HPDE6-E6E7 (cell line): Measurements from ENCODE around the gene SLC6A16.
A peak's percentile ranks its signal among the peaks of the same experiment; 100 is the strongest.
"Not testable (repeated sequence)": the region's sequence is repeated elsewhere in the genome, so short reads cannot be mapped to it uniquely, and the experiment has no call there.

Experiments
- DNase-seq: peaks from one replicate; pipeline ENCODE4 v3.0.0; 2011; ENCODE audit warnings: missing footprints; ENCODE audit errors: extremely low spot score

The SLC6A16 gene

DNA sequence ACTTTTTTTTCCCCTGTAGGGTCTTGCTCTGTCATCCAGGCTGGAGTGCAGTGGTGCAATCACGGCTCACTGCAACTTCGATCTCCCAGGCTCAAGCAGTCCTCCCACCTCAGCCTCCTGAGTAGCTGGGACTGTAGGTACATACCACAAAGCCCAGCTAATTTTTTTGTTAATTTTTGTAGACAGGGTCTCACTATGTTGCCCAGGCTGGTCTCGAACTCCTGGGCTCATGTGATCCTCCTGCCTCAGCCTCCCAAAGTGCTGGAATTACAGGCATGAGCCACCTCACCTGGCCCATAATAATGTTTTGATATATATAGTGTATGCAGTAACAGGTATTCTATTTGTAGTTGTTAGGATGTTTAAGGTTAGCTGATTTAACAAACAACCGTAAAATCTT is 6.2 kb upstream of the SLC6A16 start:
- DNase-seq = not testable (repeated sequence)

DNA sequence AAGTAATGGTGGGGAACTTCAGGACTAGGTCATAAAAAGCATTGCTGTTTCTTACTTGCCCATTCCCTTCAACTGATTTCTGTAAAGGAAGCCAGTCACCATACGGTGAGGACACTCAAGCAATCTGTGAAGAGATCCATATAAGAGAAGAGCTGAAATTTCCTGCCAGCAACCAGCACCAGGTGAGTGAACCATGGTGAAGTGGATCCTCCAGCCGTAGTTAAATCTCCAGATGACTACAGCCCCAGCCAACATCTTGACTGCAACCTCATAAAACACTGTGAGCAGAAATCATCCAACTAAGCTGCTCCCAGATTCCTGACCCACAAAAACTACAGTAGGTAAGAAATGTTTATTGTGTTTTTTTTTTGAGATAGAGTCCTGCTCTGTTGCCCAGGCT is 3.8 kb upstream of the SLC6A16 start:
- no peak for DNase-seq

DNA sequence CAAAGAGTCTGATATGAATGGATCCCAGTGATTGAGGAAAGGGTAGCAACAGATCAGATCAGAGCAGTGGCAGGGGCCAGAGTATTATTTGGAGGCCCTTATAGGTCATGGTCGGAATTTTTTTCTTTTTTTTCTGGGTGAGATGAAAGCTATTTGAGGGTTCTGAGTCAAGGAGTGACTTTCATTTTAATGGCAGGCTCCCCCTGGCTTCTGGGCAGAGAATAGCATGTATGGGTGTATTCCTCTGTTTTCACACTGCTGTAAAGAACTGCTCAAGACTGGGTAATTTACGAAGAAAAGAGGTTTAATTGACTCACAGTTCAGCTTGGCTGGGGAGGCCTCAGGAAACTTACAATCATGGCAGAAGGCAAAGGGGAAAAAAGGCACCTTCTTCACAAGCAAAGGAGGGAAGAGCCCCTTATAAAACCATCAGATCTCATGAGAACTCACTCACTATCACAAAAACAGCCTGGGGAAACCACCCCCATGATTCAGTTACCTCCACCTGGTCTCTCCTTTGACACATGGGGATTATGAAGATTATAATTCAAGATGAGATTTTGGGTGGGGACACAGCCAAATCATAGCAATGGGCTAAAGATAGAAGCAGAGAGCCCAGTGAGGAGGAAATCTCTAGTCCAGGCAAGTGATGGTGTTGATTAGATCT is 3.0 kb upstream of the SLC6A16 start:
- no peak for DNase-seq

DNA sequence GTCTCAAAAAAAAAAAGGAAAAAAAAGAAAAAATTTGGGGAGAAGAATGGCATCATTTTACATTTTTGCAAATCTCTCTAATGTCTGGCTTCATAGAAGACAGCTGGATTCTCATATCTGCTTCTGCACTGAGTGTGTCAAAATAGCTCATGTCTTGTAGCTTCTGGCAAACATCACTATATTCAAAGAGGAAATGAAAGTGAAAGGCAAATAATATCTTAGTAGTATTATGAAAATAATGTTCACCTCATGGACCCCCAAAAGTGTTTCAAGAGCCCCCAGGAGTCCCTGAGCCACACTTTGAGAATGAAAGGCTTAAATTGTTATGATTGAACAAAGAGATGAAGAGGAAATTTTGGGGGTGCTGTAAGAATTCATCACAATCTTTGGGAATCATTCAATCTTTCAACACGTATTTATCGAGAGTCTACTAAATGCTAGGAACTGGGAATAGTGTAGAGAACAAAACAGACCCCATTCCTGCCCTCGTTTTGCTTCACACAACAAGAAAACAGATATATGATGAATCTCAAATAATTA is 1.2 kb upstream of the SLC6A16 start:
- DNase-seq = no peak

DNA sequence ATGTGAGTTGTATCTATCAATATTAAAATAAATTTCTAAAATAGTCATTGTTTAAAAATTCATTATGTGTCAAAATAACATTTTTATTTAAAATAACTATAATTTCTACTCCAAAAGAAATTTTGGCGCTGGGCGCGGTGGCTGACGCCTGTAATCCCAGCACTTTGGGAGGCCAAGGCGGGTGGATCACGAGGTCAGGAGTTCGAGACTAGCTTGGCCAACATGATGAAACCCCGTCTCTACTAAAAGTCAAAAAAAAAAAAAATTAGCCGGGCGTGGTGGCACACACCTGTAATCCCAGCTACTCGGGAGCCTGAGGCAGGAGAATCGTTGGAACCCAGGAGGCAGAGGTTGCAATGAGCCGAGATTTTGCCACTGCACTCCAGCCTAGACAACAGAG is 765 bp upstream of the SLC6A16 start:
- DNase-seq = not testable (repeated sequence)

DNA sequence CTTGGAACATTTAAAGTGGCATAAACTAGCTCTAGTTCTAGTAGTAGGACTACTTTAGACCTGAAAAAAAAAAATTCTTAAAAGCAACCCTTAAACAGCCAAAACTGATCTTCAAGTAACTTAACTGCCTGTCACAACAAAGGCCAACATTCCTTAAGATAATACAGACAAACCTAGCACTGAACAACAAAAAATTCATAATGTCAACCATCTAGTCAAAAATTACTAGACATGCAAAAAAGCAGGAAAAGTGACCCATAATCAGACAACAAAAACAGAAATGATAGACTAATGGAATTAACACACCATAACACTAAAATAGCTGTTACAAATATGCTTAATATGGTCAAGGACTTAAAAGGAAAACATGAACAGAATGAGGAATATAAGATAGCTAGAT is 6.7 kb downstream of the SLC6A16 start:
- no peak for DNase-seq

DNA sequence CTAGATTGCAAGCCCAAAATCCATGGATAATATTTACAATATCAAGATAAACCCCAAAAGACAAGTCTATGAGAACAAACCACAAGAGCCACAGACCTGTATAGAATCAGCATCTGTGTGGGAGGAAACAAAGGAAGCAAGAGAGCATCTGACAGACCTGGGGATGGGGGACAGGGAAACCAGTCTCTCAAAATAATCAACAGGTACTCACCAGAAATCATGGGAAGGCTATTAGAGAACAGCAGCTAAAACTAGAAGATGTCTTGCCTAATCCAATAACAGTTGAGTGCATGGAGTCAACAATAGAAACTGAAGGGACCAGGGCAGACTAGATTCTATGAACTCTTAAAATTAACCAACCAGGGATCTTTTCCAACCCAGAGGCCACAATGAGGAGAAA is 8.7 kb downstream of the SLC6A16 start:
- DNase-seq = no peak

DNA sequence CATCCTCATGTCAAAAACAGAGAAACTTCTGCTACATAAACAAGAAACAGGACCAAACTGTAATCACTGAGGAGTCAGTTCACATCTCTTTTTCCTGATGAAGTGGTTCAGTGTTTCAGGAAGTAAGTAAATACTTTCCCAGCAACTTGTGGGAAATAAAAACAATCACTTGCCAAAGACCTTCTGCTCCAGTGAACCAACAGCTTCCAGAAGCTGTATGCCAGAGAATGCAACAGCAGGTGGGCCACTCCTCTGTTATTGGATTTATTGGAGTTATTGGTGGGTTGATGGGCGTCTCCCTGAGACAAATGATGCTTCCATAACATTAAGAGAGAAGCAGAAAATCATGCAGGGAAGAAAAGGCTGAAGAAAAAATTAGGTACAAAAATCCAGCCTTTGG is 9.9 kb downstream of the SLC6A16 start:
- no peak for DNase-seq

DNA sequence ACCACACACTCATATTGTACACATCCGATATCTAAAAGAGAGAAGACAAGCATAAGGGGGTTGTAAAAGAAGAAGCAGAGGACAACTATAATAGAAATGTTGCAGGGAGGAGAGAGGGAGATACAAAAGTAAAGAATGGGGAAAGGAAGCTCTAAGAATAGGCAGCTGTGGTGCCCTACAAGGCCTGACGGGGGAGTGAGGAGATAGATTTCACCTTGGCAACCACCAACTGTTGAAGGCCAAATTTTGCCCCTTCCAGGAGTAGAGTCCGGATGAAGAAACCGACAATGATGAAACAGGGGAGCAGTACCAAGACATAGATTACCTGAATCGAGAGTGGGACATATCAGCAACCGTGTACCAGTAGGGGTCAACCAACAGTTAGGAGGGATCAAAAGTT is 15.9 kb downstream of the SLC6A16 start:
- DNase-seq = no peak

DNA sequence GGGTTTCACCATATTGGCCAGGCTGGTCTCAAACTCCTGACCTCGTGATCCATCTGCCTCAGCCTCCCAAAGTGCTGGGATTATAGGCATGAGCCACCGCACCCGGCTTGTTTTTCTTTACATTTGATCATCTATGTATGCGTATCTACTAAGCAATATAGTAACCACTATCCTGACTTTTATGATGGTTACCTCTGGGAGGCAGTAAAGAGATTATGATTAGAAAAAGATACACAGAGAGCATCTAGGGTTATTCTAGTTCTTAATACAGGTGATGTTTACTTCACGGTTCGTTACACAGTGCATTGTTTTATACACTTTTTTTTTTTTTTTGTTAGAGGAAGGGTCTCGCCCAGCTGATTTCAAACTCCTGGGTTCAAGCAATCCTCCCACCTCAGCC is 18.3 kb downstream of the SLC6A16 start:
- not testable (repeated sequence) for DNase-seq

DNA sequence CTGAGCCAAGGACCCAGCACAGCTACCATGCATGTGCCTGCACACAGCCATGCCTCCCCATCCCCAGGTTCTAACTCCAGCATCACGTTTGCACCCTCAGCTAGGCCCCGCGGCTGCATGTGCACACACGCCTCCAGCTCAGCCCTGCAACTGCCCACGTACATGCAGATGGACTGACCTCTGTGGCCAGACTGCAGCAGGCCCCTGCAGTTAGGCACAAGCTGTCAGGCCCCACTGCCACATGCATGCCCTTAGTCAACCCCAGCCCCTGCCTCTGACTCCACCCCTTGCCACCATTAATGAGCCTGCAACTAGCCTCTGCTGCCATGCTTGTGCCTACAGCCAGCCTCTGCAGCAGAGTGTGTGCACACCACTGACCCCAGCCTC is 23.1 kb downstream of the SLC6A16 start:
- no peak for DNase-seq

DNA sequence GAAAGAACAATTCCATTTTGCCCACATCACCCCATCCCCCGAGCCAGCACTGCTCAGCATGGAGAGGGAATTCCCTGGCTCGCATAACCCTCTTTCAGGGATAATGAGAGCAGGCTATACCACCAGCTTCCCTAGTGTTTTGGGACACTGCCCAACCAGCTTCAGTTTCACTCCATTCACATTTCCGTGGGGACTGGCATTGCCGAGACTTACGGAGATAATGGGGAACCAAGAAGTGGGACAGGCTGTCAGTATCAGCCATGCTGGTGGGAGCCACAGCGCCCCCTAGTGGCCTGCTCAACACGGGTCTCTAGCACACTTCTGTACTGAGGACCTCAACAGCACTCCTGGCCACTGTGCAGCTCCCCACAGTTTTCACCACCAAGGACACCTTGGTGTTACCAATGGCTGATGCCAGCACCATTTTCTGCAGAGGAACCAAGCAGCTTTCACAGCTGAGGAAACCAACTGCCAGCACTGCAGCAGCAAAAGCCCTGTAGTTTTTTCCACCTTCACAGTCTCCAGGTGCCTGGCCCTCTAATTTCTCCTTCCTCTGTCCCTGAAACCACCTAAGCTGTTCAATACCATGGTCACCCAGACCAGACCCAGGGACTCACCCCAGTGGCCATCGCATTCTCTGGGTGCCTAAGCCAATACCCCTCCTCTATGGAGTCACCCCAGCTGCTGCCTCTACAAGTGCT is 23.7 kb downstream of the SLC6A16 start:
- peak; percentile 80 for DNase-seq

DNA sequence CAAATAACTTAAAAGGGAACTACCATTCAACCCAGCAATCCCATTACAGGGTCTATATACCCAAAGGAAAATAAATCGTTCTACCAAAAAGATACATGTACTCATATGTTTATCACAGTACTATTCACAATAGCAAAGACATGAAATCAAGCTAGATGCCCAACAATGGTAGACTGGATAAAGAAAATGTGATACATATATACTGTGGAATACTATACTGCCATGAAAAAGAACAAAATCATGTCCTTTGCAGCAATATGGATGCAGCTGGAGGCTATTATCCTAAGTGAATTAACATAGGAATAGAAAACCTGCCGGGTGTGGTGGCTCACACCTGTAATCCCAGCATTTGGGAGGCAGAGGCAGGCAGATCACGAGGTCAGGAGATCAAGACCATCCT is 26.3 kb downstream of the SLC6A16 start:
- DNase-seq = not testable (repeated sequence)

DNA sequence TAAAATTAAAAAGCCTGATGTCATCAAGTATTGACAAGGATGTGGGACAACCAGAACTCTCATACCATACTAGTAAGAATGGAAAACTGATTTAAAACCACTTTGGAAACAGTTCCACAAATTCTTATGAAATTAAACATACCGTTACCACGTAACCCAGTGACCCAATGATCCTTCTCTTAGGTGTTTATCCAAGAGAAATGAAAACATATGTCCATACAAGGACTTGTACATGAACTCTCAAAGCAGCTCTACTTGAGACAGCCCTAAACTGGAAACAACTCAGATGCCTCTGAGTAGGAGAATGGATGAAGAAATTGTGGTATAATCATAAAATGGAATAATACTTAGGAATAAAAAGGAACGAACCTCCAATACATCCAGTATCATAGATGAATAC is 27.6 kb downstream of the SLC6A16 start:
- DNase-seq = no peak

DNA sequence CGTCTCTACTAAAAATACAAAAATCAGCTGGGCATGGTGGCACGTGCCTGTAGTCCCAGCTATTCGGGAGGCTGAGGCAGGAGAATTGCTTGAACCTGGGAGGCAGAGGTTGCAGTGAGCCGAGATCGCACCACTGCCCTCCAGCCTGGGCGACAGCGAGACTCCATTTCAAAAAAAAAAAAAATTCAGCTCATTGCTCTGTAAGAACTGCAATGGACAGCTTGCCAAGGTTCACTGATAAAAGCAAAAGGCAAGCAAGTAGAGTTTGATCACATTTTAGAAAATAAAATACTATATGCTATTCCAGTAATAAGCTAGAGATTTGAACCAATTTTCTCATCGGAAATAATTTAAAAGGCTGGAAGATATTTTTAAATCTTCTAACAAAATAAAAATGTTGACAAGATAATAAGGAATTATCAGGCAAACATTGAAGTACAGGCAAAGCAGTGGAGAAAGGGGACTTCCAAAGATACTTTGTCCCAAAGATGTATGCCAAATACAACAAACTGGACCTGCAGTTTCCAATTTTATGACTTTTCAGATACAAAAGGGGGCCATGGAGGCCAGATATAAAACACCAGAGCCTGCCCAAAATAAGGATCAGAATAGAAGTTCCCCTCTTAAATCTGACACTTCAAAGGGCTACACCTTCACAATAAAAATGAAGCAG is 29.6 kb downstream of the SLC6A16 start:
- DNase-seq = no peak

DNA sequence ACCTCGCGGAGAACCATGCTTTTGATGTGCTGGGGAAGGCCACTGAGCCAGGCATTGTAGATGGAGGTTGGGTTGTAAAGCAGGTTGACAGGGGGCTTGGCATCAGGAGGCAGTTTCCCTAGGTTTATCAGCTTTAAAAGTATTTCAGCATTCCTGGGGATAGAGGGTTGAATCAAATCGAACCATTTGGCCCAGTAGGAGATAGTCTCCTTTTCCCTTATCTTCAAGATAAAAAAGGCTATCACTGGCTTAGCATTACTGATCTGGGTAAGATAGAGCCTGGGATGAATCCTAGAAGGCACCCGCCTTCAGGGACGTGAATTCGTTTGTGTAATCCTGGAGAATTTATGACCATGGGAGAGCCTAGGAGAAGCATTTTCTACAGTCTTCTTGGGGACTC is 30.6 kb downstream of the SLC6A16 start:
- no peak for DNase-seq

DNA sequence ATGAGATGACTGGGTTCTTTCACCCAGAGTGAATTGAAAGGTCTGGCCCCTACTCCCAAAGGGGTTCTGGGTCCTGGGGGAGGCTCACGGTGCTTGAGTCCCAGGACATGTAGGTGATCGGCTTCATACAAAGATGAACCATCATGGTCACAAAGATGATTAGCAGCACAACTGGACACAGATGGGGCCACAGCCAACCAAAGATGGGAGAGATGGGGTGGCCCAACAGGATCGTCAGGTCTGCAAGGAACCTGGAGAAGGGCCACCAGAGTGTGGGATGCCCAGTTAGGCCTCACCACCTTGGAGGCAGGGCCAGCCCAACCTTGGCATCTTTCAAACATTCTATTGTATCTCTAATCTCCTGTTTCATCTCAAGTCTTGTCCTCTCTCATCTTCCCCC is 34.5 kb downstream of the SLC6A16 start:
- DNase-seq = no peak

DNA sequence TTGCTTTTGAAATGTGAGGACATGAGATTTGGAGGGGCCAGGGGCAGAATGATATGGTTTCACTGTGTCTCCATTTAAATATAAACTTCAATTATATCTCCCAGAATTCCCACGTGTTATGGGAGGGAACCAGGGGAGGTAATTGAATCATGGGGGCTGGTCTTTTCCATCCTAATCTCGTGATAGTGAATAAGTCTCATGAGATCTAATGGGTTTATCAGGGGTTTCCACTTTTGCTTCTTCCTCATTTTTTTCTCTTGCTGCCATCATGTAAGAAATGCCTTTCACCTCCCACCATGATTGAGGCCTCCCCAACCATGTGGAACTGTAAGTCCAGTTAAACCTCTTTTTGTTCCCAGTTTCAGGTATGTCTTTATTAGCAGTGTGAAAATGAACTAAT is 35.7 kb downstream of the SLC6A16 start:
- DNase-seq = not testable (repeated sequence)

DNA sequence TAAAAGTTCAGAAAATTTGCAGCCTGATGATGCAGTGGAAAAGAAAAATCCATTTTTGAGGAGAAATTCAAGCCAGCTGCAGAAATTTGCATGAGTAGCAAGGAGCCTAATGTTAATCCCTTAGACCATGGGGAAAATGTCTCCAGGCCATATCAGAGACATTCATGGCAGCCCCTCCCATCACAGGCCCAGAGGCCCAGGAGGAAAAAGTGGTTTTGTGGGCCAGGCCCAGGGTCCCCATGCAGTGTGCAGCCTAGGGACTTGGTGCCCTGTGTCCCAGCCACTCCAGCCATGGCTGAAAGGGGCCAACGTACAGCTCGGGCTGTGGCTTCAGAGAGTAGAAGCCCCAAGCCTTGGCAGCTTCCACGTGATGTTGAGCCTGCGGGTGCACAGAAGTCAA is 36.8 kb downstream of the SLC6A16 start:
- DNase-seq = not testable (repeated sequence)

DNA sequence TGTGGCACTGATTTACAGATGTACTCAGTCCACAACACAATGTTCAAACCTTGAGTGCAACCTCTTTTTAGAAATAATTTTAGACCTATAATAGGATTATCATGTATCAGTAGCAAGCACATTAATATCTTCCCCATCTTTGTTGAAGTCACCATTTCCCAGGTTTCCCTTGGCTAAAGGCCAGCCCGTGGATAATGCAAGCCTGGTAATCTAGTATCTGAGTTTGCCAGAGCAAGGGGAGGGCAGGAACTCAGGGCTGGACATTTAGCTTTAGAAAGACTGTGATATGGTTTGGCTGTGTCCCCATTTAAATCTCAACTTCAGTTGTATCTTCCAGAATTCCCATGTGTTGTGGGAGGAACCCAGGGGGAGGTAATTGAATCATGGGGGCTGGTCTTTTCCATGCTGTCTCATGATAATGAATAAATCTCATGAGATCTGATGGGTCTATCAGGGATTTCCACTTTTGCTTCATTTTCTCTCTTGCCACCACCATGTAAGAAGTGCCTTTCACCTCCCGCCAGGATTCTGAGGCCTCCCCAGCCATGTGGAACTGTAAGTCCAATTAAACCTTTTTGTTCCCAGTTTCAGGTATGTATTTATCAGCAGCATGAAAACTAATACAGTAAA is 37.7 kb downstream of the SLC6A16 start:
- DNase-seq = no peak

DNA sequence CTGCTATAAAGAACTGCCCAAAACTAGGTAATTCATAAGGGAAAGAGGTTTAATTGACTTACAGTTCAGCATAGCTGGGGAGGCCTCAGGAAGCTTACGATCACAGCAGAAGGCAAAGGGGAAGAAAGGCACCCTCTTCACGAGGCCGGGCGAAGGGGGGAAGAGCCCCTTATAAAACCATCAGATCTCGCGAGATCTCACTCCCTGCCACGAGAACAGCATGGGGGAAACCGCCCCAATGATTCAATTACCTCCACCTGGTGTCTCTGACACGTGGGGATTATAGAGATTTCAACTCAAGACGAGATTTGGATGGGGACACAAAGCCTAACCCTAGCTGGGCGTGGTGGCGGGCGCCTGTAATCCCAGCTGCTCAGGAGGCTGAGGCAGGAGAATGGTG is 42.8 kb downstream of the SLC6A16 start:
- no peak for DNase-seq

DNA sequence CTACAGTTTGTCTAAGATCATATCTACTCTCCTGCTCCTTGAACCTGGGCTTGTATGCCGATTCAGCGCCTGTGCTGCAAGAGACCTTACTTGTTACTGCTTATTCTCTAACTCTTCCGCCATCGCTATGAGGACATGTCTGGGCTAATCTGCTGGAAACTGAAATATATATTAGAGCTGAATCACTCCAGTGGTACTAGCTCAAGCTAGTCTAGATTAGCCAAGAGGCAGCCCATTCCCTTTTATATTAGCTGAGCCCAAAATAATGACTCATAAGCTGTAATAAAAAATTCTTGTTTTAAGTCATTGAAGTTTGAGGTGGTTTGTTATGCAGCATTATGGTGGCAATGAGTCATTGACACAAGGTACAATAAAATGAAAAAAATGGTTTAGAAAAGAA is 52.8 kb downstream of the SLC6A16 start:
- peak; percentile 91 for DNase-seq
